ENCODE data around the gene EI24. TPM values are rescaled to one million over a fixed set of nuclear protein-coding genes. Genes with fewer than 3 reads are reported as not detected.
"Not testable (repeated sequence)": the region's sequence is repeated elsewhere in the genome, so short reads cannot be mapped to it uniquely, and the experiment has no call there.

EI24 gene
- polyA plus RNA-seq (ENCODE audit: insufficient read length) = 125 TPM
- long read RNA-seq, donor 1, transcript EI24-201 (11 exons, 2,455 nt) = major isoform, 23 of 79 reads
- long read RNA-seq, donor 1, partial matches to known transcripts = 54 of 79 reads
- long read RNA-seq, donor 1, other reads (novel, unspliced or antisense) = 0 of 79 reads
- long read RNA-seq, donor 2, transcript EI24-201 (11 exons, 2,455 nt) = major isoform, 26 of 54 reads
- long read RNA-seq, donor 2, partial matches to known transcripts = 25 of 54 reads
- long read RNA-seq, donor 2, other reads (novel, unspliced or antisense) = 0 of 54 reads
- long read RNA-seq, donor 3, transcript EI24-201 (11 exons, 2,455 nt) = major isoform, 17 of 39 reads
- long read RNA-seq, donor 3, partial matches to known transcripts = 21 of 39 reads
- long read RNA-seq, donor 3, other reads (novel, unspliced or antisense) = 0 of 39 reads
- long read RNA-seq, donor 4, partial matches to known transcripts = 10 of 12 reads
- long read RNA-seq, donor 4, other reads (novel, unspliced or antisense) = 0 of 12 reads
- long read RNA-seq, donor 5, transcript EI24-201 (11 exons, 2,455 nt) = major isoform, 61 of 80 reads
- long read RNA-seq, donor 5, partial matches to known transcripts = 17 of 80 reads
- long read RNA-seq, donor 5, other reads (novel, unspliced or antisense) = 0 of 80 reads
- long read RNA-seq, donor 6, transcript EI24-201 (11 exons, 2,455 nt) = major isoform, 25 of 60 reads
- long read RNA-seq, donor 6, partial matches to known transcripts = 32 of 60 reads
- long read RNA-seq, donor 6, other reads (novel, unspliced or antisense) = 0 of 60 reads
- long read RNA-seq, donor 7, transcript EI24-201 (11 exons, 2,455 nt) = major isoform, 42 of 62 reads
- long read RNA-seq, donor 7, partial matches to known transcripts = 16 of 62 reads
- long read RNA-seq, donor 7, other reads (novel, unspliced or antisense) = 0 of 62 reads
- long read RNA-seq, donor 8, transcript EI24-201 (11 exons, 2,455 nt) = major isoform, 13 of 13 reads
- long read RNA-seq, donor 8, partial matches to known transcripts = 0 of 13 reads
- long read RNA-seq, donor 8, other reads (novel, unspliced or antisense) = 0 of 13 reads

DNA sequence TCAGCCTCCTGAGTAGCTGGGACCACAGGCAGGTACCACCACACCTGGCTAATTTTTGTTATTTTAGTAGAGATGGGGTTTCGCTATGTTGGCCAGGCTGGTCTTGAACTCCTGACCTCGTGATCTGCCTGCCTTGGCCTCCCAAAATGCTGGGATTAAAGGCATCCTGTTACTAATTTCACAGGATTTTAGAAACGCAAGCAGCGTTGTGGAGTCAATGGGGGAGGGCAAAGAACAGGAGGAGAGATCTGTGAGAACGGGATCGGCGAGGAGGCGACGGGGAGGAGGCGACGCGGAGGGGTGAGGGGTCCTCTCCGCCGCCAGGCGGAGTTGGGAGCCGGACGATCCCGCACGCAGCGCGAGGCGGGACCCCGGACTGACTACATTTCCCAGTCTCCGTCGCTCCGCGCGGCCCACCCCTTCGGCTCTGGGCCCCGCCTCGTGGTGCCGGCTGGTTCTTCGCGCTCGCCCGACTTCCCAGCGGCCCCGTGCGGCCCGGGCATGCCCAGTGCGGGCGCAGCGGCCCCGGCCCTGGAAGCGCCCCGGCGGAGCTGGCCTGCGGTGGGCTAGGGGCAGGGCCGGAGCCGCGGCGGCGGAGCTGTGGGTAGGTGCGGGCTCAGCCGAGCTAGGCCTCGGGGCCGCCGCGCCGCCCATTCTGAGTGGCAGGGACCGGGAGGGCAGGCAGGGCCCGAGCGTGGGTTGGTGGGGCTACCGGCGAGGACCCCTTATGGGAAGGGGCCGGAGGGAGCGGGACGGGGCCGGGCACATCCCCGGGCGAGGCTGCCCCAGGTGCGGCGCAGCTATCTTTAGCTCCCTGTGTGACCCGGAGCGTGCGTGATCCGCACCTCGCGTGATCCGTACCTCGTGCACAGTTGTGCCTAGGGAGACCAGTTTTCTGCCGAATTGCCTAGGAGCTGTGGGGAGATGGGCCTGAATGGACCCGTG lies at the start of gene EI24:
Gene EI24, plus strand, starts transcription at position 508 of the 945 bp plus-strand sequence. CDS start 3,051 bp downstream, outside the sequence.
- peak; percentile 87 for DNase-seq

DNA sequence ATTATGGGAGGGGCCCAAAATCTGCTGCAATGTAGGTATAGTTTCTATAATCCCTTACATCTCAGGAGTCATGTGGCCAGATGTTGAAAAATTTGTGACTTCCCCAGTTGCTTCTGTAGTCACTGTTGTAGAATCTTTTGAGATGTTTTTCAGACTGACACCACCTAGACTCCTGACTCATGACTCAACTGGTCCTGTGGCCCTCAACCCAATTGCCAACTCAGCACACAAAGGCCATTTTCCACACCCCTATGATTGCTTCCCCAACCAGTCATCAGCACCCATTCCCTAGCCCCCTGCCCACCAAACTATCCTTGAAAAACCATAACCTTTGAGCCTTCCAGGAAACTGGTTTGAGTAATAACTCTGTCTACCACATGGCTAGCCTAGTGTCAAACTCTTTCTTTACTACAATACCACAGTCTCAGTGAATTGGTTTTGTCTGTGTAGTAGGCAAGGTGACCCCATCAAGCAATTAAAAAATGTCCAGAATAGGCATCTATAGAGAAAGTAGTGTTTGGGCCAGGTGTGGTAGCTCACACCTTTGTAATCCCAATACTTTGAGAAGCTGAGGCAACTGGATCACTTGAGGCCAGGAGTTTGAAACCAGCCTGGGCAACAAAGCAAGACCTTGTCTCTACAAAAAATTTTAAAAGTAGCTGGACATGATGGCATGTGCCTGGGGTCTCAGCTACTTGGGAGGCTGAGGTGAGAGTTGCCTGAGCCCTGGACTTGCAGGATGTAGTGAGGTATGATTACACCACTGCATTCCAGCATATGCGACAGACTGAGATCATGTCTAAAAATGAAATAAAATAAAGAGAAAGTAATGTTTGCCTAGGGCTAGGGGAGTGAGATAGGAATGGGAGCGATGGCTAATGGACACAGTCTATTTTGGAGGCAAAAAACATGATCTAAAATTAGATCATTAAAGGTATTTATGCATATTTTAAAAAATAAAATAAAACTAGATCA lies 49.1 kb upstream of the EI24 start:
- no peak for DNase-seq

DNA sequence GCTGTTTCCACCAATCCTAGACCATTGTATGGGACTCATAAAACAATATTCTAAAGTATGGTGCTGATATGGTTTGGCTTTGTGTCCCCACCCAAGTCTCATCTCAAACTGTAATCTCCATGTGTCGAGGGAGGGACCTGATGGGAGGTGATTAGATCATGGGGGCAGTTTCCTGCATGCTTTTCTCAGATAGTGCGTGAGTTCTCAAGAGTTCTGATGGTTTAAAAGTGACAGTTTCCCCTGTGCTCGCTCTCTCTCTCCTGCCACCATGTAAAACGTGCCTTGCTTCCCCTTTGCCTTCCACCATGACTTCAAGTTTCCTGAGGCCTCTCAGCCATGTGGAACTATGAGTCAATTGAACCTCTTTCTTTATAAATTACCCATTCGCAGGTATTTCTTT lies 44.0 kb upstream of the EI24 start:
- no peak for DNase-seq

DNA sequence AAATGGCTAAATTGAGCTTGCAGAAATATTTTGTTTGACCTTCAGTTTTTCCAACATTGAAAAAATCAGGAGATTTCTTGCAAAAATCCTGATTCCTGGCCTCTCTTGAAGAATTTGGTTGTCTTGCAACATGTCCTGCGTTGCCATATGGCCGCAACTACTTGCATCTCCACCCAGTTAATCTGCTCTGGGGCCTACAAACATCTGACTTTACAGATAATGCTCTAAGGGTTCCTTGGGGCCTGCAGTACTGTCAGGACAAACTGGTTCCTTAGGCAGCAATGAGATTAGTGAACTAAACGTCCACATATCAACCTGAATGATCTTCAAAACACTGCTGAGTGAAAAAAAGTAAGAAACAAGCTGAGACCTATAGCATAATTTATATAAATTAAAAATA lies 36.6 kb upstream of the EI24 start:
- no peak for DNase-seq

DNA sequence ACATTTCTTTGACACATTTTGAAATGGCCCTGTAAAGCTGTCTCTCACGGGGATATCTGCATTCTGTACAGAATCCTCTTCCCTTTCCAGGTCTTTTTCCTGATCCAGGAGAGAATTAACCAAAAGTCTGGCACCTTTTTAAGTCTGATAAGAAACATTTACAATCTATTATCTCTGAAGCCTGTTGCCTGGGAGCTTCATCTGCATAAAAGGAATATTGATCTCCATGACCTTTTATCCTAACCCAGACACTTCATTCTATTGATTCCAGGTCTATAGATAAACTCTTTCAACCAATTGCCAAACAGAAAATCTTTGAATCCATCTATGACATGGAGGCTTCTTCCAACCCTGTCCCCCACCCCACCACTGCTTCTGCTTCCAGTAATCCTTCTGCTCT lies 33.7 kb upstream of the EI24 start:
- no peak for DNase-seq

DNA sequence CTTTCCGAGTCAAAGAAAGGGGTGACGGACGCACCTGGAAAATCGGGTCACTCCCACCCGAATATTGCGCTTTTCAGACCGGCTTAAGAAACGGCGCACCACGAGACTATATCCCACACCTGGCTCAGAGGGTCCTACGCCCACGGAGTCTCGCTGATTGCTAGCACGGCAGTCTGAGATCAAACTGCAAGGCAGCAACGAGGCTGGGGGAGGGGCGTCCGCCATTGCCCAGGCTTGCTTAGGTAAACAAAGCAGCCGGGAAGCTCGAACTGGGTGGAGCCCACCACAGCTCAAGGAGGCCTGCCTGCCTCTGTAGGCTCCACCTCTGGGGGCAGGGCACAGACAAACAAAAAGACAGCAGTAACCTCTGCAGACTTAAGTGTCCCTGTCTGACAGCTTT lies 32.4 kb upstream of the EI24 start:
- DNase-seq = not testable (repeated sequence)

DNA sequence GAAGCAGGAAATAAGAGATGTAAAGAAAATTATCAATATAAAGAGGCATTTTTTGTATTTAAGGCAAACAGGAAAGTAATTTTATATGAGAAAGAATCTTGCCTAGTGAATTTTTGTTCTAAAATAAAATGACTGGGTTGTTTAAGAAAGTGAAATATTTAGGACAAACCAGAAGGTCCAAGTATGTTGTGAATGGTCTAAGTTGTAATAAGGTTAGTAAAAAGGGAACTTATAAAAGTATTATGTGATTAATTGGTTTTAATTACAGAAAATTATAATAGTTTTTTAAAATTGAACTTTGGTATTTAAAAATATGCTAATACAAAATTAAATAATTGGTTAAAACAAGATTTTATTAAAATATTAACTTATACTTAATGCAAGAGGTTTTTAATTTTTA lies 26.6 kb upstream of the EI24 start:
- no peak for DNase-seq

DNA sequence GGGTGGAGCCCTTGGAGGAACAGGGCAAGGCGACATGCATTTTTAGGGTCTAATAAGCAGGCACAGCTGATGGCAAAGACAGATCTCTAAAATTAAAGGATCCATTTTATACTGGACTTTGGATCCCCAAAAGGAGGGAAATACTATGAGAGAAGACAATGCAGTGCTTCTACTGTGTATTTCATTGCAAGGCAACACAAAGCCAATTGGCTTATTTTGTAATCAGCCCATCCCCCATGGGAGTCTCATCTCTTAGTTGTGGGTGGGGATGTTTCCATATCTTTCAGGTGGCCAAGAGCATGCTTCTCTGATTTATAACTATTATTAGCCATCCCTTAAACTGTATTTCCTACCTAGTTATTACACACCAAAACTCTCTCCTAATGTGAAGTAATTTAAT lies 18.5 kb upstream of the EI24 start:
- DNase-seq = no peak

DNA sequence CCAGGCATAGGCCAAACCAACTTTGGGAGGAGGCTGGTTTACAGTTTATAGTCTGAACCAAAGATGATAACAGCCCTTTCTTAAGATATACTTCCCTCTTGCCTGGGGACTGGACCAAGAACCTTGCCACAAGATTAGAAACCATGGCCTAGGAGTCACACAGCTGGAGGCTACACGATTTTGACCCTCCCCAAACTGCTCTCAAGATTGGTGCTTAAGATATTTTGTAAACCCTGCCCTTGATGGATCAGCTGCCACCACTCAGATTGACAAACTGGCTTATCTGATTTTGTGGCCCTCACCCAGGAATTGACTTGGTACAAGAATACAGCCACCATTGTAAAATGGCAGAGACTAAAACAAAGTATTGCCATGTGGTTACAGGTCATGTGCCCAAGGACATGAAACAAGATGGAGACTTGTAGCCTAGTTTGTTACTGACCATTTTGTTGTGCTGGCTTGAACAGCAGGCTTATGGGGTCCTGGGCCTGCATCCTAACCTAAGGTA lies 17.4 kb upstream of the EI24 start:
- no peak for DNase-seq

DNA sequence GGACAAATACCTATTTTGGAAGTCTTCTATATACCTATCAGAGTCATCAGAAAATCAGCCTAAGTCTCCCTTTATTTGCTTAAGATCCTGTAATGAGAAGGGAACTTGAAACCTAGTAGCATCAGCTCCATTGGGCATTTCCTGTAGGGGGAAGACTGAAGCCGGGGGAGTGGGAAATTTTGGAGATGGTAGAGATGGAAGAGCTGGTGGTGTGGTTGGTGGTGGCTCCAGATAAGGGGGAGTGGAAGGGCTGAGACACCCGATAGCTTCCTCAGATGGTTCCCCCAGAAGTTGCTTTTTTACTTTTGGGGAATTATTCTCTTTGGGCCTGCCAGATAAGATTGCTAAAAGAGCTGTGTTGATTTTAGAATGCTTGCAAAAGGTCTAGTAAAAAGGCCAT lies 16.4 kb upstream of the EI24 start:
- no peak for DNase-seq

DNA sequence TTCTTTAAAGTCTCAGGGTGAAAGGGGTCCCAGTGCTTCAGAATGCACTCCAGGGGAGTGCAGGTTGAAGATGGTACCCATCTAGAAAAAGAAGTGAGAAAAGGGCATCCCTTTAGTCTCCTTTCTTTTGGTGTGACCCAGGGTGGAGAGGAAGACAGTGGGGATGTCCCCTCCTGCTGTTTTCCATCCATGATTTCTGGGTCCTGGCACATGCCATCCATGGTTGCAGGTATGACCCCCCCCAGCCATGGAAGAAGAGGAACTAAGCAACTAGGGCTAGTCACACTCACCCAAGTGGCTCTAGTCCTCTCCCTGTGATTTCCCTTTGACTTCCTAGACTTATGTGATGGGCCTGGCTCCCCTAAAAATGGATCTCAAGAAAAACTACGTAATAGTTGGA lies 15.9 kb upstream of the EI24 start:
- DNase-seq = no peak

DNA sequence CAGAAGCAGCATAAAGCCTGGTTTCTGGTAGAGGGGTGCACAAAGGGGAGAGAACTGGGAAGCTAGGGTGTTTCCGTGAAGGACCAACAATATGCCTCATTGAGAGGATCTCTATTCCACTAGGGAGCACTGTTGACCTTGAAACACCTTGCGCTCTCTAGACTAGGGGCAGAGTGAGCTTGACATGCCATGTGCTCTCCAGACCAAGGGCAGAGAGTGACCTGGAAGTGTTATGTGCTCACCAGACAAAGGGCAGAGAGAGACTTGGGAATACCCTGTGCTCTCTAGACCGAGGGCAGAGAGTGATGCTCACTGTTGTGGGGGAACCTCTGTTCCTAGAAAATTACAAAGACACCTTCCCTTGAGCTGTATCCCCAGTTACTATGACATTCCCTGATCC lies 15.2 kb upstream of the EI24 start:
- no peak for DNase-seq

DNA sequence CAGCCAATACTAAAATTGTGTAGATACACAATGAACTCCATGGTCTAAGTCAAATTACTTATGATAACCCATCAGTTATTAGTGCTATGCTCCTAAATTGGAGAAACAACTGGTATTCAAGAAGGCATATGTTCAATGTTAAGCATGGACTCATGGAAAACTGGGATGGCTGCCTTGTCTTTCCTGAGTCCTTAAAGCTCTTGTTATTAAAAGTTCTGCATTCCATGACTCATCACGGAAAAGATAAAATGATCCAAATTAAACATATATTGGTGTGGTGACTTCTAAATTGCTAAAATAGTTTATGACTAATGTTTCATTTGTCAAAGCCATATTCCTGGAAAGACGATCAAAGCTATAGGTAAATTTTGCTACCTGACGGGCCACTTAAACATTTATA lies 9.4 kb upstream of the EI24 start:
- DNase-seq = no peak

DNA sequence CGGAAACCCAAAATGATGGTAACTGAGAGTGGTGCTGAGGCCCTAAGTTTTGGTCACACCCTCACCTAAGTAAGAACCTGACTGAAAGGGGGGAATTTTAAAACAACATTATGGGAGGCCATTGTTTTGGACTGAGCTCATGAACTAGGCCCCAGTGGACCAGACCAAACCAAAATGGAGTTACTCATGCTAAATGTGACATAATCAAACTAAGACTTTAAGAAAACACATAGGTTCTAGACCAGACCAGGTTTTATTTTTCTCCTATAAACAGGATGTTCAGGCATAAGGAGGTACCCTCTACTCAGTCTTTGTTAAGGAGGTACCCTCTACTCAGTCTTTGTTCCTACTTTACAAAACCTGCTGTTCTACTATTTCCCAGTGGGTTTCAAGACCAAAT lies 7.4 kb upstream of the EI24 start:
- no peak for DNase-seq

DNA sequence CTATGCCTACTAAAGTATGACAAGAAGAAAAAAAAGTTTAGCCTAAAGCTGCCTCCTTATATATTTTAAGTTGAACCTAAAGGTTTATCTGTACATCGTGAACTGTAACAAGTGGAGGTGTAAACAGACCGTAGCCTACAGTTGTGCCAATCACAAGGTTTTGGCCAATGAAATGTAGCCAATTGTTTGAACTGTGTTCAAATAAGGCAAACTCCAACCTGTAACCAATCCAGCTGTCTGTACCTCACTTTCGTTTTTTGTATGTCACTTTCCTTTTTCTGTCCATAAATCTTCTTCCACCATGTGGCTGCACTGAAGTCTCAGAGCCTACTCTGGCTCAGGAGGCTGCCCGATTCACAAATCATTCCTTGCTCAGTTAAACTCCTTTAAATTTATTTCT lies 6.8 kb upstream of the EI24 start:
- no peak for DNase-seq

DNA sequence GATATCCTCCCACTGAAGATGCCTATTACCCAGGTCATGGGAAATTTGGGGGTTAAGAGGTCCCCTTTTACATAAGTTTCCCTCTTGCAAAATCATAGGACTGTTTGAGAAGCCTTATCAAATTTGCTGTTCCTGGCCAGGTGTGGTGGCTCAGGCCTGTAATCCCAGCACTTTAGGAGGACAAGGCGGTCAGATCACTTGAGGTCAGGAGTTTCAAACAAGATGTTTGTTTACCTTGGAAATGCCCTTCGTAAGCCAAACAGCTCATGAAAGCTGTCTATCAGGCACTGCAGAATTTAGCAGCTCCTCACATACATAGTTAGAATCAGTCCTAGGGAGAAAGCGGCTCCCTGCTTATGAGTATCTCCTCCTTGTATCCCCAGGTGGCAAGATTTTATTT lies 4.9 kb upstream of the EI24 start:
- DNase-seq = no peak

DNA sequence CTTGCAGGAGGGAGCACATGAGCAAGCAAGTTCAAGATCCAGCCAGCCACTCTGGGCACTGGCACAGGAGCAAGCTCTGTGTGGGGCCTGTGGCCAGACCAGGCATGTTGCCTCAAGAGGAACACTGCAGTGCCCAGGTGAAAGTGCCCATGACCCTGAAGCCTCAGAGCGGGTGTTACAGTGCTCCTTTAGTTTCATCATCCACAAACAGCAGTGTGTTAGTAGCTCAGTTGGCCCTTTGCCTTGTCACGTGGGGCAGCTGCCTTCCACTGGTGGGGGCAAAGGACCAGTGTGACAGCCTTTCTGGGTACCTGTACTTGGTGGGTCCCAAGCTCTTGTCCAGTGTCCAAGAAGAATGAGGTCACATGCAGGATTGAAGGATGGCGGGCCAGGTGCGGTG lies 3.0 kb upstream of the EI24 start:
- DNase-seq = no peak

DNA sequence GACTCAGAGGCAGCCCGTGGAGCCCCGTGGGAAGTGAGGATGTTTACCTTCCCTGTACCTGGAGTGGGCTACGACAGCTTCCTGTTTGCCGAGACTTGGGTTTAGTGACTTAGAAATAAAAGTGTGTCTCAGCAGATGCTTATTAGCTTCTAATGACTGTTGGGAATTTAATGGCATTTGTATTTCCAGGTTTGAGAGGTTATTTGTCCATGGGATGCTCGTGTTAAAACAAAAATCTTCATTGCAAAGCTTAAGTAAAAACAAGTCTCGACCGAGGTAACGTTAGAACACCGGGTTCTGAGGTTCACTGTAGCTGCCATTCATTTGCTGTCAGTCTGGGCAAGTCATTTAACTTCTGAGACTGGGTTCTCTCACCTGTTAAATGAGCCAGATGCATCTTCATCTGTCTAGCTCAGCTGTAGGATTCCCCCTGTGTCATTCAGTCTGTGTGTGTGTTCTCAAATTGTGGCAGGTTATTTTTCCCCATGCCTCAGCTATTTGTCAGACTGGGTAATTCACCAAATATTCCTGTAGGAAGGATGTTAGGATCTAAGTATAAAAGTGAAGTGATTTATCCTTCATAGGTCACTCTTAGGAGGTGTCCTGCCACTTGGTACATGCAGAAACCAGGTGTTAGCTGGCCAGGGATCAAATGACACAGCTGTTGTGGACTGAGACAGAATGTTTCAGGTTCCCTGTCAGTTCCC lies 791 bp downstream of the EI24 start:
- DNase-seq = no peak

DNA sequence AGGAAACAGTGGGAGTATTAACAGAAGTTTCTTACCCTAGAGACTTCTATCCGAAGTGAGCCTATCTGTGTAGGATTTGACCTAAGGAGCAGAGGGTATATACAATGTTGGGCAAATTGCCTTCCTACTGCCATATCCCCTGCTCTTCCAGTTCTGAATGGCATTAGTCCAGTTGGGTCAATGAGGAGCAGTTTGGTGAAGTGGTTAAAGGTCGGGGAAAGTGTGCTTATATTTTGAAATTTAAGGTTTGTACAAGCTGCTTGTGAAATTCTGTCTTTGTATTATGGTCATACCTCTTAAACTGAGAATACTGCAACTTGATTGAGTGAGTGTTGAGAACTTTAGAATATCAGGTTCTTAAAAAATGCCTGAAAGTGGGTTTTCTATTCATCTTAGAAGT lies 1.7 kb downstream of the EI24 start:
- no peak for DNase-seq

DNA sequence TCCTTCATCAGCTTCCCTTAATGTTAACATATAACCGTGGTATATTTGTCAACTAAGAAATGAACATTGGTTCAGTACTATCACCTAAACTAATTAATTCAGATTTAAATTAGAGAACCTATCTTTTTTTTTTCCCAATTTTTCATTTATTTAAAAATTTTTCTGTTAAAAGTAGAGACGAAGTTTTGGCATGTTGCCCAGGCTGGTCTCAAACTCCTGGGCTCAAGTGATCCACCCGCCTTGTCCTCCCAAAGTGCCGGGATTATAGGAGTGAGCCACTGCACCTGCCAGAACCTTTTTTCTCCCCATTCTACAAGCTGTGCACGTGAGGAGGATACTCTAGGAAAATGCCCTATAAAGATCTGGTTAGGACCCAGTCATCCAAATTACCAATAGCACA lies 3.6 kb downstream of the EI24 start:
- no peak for DNase-seq

Measured in left kidney (tissue), 8 donors.